GM10266 (cell line): Measurements from ENCODE around the gene DUSP5.

Experiments used
- DNase-seq: peaks from one replicate; pipeline ENCODE4 v3.0.0; 2012; ENCODE audit errors: extremely low spot score
- TF ChIP-seq, protein P1 (sequence below): IDR thresholded peaks from 2 replicates; pipeline ENCODE4 v1.5.1; 2012; ENCODE audit warnings: mild to moderate bottlenecking, low read depth; ENCODE audit not compliant: control insufficient read depth, insufficient read depth; ENCODE audit errors: missing control alignments

The DUSP5 gene

DNA sequence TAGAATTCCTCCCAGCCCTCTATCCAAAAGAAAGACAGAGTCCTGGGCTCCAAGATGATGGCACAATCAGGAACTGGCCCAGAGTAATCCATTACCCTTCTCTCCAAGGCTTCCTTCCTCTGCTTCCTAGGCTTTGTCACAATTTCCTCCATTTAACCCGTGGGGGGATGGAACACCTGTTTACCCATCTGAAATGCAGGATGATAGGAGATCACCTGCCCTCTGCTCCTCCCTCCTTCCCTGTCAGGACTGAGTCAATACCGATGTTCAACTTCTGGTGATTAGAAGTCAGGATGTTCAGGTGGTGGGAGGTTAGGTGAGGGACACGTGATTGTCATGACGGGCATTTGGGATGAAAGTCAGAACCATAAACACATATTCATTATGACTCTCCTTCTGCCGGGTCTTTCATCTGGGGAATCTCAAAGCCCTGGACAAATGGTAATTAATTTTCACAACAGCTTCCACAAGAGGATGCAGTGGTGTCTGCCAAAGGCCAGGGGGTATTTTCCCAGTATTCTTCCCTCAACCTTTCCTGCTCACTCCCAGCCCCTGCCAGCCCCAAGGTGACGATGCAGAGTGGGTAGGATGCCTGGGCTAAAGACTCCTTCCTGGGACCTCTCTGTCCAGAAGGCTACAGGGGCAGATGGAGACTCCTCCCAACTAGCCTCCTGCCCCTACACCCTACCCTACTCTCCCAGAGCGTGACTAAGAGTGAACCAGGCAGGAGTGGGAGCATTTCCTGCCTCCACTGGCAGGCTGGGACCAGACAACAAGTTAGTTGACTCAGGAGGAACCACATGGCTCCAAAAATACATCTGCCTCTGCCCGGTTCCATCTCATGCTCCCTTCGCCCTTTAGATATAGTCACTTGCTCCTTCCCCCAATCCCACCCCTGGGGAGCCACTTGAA lies 27.9 kb downstream of the DUSP5 start:
- TF ChIP-seq, protein P1, sequence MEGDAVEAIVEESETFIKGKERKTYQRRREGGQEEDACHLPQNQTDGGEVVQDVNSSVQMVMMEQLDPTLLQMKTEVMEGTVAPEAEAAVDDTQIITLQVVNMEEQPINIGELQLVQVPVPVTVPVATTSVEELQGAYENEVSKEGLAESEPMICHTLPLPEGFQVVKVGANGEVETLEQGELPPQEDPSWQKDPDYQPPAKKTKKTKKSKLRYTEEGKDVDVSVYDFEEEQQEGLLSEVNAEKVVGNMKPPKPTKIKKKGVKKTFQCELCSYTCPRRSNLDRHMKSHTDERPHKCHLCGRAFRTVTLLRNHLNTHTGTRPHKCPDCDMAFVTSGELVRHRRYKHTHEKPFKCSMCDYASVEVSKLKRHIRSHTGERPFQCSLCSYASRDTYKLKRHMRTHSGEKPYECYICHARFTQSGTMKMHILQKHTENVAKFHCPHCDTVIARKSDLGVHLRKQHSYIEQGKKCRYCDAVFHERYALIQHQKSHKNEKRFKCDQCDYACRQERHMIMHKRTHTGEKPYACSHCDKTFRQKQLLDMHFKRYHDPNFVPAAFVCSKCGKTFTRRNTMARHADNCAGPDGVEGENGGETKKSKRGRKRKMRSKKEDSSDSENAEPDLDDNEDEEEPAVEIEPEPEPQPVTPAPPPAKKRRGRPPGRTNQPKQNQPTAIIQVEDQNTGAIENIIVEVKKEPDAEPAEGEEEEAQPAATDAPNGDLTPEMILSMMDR: no peak
- no peak for DNase-seq

DNA sequence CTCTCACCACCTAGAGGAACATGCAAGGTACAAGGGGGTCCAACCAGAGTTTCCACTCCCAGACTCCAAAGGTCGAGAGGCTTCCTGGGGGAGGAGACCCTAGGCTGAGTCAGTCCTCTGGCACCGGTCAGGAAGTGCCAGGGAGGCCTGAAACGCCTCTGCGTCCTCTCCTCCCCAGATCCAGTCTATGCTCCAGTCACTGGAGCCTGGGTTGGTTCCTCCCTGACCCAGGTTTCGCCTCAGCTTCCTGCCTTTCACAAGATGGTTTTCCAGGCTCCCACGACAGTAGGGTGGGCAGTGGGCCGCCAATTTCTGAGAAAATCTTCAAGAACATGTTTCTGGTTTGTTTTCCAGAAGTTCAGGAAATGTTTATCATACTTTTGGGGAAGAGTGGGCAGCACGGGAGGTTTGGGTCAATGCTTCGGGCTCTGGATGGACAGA lies 30.0 kb downstream of the DUSP5 start:
- TF ChIP-seq, protein P1: no peak
- no peak for DNase-seq

DNA sequence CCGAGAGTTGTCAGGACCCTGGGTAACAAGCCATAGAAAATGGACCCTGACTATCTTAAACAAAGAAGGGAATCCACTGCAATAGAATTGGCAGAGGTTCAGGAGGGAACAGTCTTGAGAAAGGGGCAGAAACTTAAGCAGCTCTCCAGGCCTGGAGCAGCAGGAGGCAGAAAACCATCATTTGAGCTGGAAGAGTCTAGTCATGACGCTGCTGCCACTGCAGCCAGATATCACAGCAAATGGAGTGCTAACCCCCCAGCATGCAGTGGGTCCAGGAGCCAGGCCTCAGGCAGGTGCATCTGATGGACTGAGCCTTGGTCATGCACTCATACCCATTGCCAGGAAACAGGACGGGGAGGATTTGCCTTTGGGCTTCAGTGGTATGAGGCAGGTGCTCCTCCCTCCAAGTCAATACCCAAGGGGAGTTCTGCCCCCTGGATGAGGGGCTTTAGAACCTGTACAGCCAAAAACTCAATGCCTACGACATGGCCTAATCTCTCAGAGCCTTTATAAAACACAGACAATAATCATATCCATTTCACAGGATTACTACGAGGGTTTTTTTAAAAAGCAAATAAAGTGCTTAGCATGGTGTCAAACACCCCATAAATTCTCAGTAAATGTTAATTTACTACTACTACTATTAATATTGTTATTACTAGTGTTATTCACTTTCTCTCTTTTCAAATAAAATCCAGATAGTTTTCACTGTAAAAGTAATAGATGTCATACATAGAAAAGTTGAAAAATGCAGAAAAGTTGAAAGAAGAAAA lies 30.7 kb downstream of the DUSP5 start:
- no peak for DNase-seq
- TF ChIP-seq, protein P1: no peak

DNA sequence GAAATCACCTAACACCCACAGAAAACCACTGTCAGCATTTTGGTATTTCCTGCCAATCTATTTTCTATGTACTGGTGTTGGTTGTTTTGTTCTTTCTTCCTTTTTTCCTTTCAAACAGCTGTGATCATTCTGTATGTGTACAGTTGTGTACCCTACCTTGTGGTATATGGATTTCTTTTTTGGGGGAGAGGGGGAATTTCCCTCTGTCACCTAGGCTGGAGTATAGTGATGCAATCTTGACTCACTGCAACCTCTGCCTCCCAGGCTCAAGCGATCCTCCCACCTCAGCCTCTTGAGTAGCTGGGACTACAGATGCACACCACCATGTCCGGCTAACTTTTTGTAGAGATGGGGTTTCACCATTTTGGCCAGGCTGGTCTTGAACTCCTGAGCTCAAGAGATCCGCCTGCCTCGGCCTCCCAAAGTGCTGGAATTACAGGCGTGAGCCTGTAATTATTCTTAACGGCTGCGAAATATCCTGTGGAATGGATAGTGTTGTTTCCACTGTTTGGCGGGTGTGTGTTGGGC lies 31.4 kb downstream of the DUSP5 start:
- peak; percentile 50 for DNase-seq

DNA sequence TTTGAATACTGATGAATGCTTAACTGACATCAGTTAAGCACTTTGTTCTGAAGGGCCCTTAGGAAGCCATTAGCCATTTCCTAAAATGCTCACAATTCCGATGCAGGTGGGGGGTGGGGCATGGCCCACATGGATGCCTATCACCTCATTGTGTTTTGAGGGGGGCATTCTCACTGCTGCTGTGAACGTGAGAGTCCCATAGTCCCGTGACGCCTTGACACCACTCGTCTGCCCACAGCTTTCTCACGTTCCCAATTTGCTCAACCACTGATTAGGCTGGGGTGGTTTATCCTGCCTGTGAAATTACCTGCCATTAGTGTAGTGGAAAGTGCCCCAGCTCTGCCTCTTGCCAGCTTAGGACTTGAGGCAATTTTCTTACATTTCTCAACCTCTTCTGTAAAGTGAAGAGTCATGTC lies 31.9 kb downstream of the DUSP5 start:
- TF ChIP-seq, protein P1: no peak
- no peak for DNase-seq

DNA sequence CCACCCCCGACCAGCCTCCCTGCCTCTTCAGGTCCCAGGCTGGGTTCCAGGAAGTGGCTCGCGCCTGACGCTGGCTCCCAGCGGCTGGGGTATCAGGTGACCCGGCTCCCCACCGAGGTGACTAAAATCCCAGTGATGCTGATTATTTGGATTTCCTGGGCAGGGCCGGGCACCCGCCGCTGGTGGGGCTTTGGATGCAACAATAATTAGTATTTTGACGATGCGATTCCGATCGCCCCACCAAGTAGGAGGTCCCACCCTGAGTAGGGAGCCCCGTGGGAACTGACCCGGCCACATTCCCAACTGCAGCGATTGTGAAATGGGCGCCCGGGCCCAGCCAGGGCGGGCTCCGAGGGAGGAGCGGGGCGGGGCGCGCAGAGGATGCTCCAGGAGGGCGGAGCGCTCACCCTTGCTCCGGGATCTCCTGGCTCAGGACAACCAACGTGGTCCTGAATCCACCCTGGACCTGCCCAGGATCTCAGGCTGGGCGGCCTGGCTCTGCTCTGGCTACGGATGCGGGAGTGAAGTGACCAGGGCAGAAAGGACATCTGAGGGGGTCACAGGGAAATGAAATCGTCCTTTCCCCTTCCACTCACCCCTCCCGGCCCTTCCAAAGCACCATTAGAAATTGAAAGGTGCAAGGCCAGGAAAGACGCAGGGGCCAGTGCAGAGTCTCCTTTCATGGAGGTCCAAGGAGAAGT lies 32.6 kb downstream of the DUSP5 start:
- no peak for DNase-seq

More for the DNA sequence above, 32.6 kb downstream of the DUSP5 start:
- TF ChIP-seq, protein P1: no peak
